ENCODE measurements around the gene CRTC3. TPM values are rescaled to one million over a fixed set of nuclear protein-coding genes. Genes with fewer than 3 reads are reported as not detected.

Gene CRTC3
- total RNA-seq, 1 experiment from 2014 or later = 17.5 TPM

- DNase-seq = no peak
- CTCF ChIA-PET = no interaction called here
- Mint-ChIP-seq H3K27me3 (ENCODE audit: unreplicated experiment) (no peaks in the 10 kb centered on the region), H3K4me1 (ENCODE audit: low read depth, unreplicated experiment) (no peaks in the 10 kb centered on the region), H3K36me3 (ENCODE audit: insufficient read depth, unreplicated experiment) (peaks cover 4% of the 10 kb centered on the region), H3K9me3 (ENCODE audit: low read depth, unreplicated experiment) (no peaks in the 10 kb centered on the region), H3K4me3 (ENCODE audit: low read depth, unreplicated experiment) (no peak overlapping the region), H3K27ac (ENCODE audit: unreplicated experiment) (no peak overlapping the region)
- TF ChIP-seq CTCF (IDR thresholded peaks at IDR 0.05; ENCODE audit: unreplicated experiment) = no peak
- intact Hi-C loops (cut with micrococcal nuclease; ENCODE audit: unreplicated experiment) = no loop called here
- BruUV-seq (replicated peaks) = no TSS peak
Observed at GRCh38 chr15:90641581-90642463, 112.1 kb downstream of the CRTC3 start.

GRCh38 chr15:90642464-90643300 is 113.0 kb downstream of the CRTC3 start:
- no peaks in the 10 kb centered on the region for H3K27me3 Mint-ChIP-seq (ENCODE audit: unreplicated experiment)
- no peak for DNase-seq
- H3K9me3 Mint-ChIP-seq (ENCODE audit: low read depth, unreplicated experiment) = no peaks in the 10 kb centered on the region
- no TSS peak for BruUV-seq (replicated peaks)
- intact Hi-C loops (cut with micrococcal nuclease; ENCODE audit: unreplicated experiment) = no loop called here
- no peak overlapping the region for H3K4me3 Mint-ChIP-seq (ENCODE audit: low read depth, unreplicated experiment)
- CTCF ChIA-PET = interaction anchor here (0.6 to 0.9 kb wide), 3 partner anchors 11 to 384 kb away, joined by 3 read pairs; no protein-coding TSS in a partner anchor
- no peaks in the 10 kb centered on the region for H3K4me1 Mint-ChIP-seq (ENCODE audit: low read depth, unreplicated experiment)
- no peak for TF ChIP-seq CTCF (IDR thresholded peaks at IDR 0.05; ENCODE audit: unreplicated experiment)
- H3K36me3 Mint-ChIP-seq (ENCODE audit: insufficient read depth, unreplicated experiment) = peaks cover 4% of the 10 kb centered on the region
- no peak overlapping the region for H3K27ac Mint-ChIP-seq (ENCODE audit: unreplicated experiment)

GRCh38 chr15:90643301-90643632 is 113.5 kb downstream of the CRTC3 start:
- Mint-ChIP-seq H3K36me3 (ENCODE audit: insufficient read depth, unreplicated experiment) (peaks cover 4% of the 10 kb centered on the region), H3K27me3 (ENCODE audit: unreplicated experiment) (no peaks in the 10 kb centered on the region), H3K9me3 (ENCODE audit: low read depth, unreplicated experiment) (no peaks in the 10 kb centered on the region), H3K27ac (ENCODE audit: unreplicated experiment) (no peak overlapping the region), H3K4me3 (ENCODE audit: low read depth, unreplicated experiment) (no peak overlapping the region), H3K4me1 (ENCODE audit: low read depth, unreplicated experiment) (peaks cover 4% of the 10 kb centered on the region)
- TF ChIP-seq CTCF (IDR thresholded peaks at IDR 0.05; ENCODE audit: unreplicated experiment) = no peak
- no peak for DNase-seq
- intact Hi-C loops (cut with micrococcal nuclease; ENCODE audit: unreplicated experiment) = no loop called here
- BruUV-seq (replicated peaks) = no TSS peak
- CTCF ChIA-PET = interaction anchor here (0.6 to 0.9 kb wide), 3 partner anchors 11 to 384 kb away, joined by 3 read pairs; no protein-coding TSS in a partner anchor

GRCh38 chr15:90644526-90644925 is 114.8 kb downstream of the CRTC3 start:
- no TSS peak for BruUV-seq (replicated peaks)
- CTCF ChIA-PET = no interaction called here

More at GRCh38 chr15:90644526-90644925, 114.8 kb downstream of the CRTC3 start:
- no peak for DNase-seq
- H3K9me3 Mint-ChIP-seq (ENCODE audit: low read depth, unreplicated experiment) = no peaks in the 10 kb centered on the region
- no peak overlapping the region for H3K27ac Mint-ChIP-seq (ENCODE audit: unreplicated experiment)
- H3K4me1 Mint-ChIP-seq (ENCODE audit: low read depth, unreplicated experiment) = peaks cover 9% of the 10 kb centered on the region
- H3K36me3 Mint-ChIP-seq (ENCODE audit: insufficient read depth, unreplicated experiment) = no peaks in the 10 kb centered on the region
- H3K4me3 Mint-ChIP-seq (ENCODE audit: low read depth, unreplicated experiment) = no peak overlapping the region
- TF ChIP-seq CTCF (IDR thresholded peaks at IDR 0.05; ENCODE audit: unreplicated experiment) = no peak
- intact Hi-C loops (cut with micrococcal nuclease; ENCODE audit: unreplicated experiment) = no loop called here
- H3K27me3 Mint-ChIP-seq (ENCODE audit: unreplicated experiment) = no peaks in the 10 kb centered on the region

All from Calu3 (cell line).